Heart right ventricle (tissue), 16 donors: ENCODE results near the gene DBN1. TPM values are rescaled to one million over a fixed set of nuclear protein-coding genes. Genes with fewer than 3 reads are reported as not detected.

Source experiments
- ATAC-seq, 8 donors: fragments of 200-7000 bp; cut with Tn5 transposase; one replicate each; pipeline ENCODE4 v1.9.1; 2020; ENCODE audit warnings: mild to moderate bottlenecking in 8 of 8, moderate library complexity in 8 of 8, moderate number of reproducible peaks in 1 of 8
- DNase-seq, 2 donors: peaks; one replicate each; pipeline ENCODE4 v3.0.0-alpha.2; 2020
- H3K27ac ChIP-seq, 10 donors: fragments of 200-600 bp; sonication (generic) in 2 of 10; one replicate each; pipeline versions ENCODE4 v1.5.0 to v1.8.0; 2020 to 2022; ENCODE audit warnings: mild to moderate bottlenecking in 3 of 10
- H3K27me3 ChIP-seq, 7 donors: fragments of 200-600 bp; one replicate each; pipeline ENCODE4 v1.8.0; 2021 to 2022; ENCODE audit warnings: mild to moderate bottlenecking in 2 of 7
- H3K36me3 ChIP-seq, 9 donors: fragments of 200-600 bp; sonication (generic) in 1 of 9; one replicate each; pipeline versions ENCODE4 v1.5.0 to v1.8.0; 2020 to 2022; ENCODE audit warnings: mild to moderate bottlenecking in 2 of 9
- H3K4me1 ChIP-seq, 9 donors: fragments of 200-600 bp; sonication (generic) in 1 of 9; one replicate each; pipeline versions ENCODE4 v1.5.0 to v1.8.0; 2020 to 2022; ENCODE audit warnings: mild to moderate bottlenecking in 4 of 9
- H3K4me3 ChIP-seq, 10 donors: fragments of 200-600 bp; sonication (generic) in 2 of 10; one replicate each; pipeline versions ENCODE4 v1.5.0 to v1.8.0; 2020 to 2022; ENCODE audit warnings: mild to moderate bottlenecking in 7 of 10, moderate library complexity in 2 of 10
- H3K9me3 ChIP-seq, 11 donors: fragments of 200-600 bp in 10 of 11; sonication (generic) in 2 of 11; one replicate each; pipeline versions ENCODE4 v1.5.0 to v1.8.0; 2013 to 2022; ENCODE audit warnings: mild to moderate bottlenecking in 2 of 11, control low read depth in 1 of 11, moderate library complexity in 1 of 11
- CTCF ChIP-seq, 9 donors: fragments of 200-600 bp; sonication (generic) in 2 of 9; IDR thresholded peaks; one replicate each; pipeline versions ENCODE4 v1.5.0 to v1.8.0; 2021 to 2022; ENCODE audit warnings: antibody characterized with exemption in 9 of 9, mild to moderate bottlenecking in 5 of 9, moderate library complexity in 1 of 9
- WGBS, 2 donors: extraction: QIAGEN DNeasy Blood & Tissue Kit; methylation state at CpG; one replicate each; pipeline ENCODE4 v1.1.7; 2013; ENCODE audit warnings: inconsistent platforms in 1 of 2; 5-methylcytosine and 5-hydroxymethylcytosine counted together
- intact Hi-C, 10 donors: fragments of 100-400 bp; cut with DNase I; formaldehyde crosslinking; loops; one replicate each; pipeline versions ENCODE4 v1.11.1 to v1.14.2; 2022
- polyA plus RNA-seq, 2 donors: library from polyadenylated mRNA; stranded (reverse); fragments of 200-250 nt; gene quantifications; one replicate each; pipeline ENCODE4 v1.2.3, GENCODE V29; 2013
- total RNA-seq, 10 donors: library from RNA; stranded (reverse); fragmentation: NEBNext Ultra II Directional in 3 of 10; extraction: Animal tissue kit (Norgen Biotek cat#: 25700) in 3 of 10; gene quantifications; one replicate each; pipeline versions ENCODE4 v1.2.1 to v1.2.4, GENCODE V29; 2021 to 2023
- donor health status: Arrhythmogenic right ventricular cardiomyopathy.
- donor health status: ischemic (EF 13 %, LVEDD 7.1; RV severe dilation, severe dysfunction).
- donor health status: healthy with polysubstance abuse.
- donor health status: DM: no; HTN: yes; CAD: no.
- donor health status: DM: no; HTN: no; CAD: no.
- donor health status: ischemic (EF 25% LVEDD 6.9; RV normal size, moderate dysfunction).
- donor health status: ischemic (EF 25% LVEDD 5.7; RV mildly dilated, moderate dysfunction).
- donor health status: healthy.
- donor health status: DM: yes; HTN: yes; CAD: no.
- donor health status: Ischemic cardiomyopathy.
- donor health status: ischemic (EF 35%, LVEDD 5.7; RV mildly dilated, moderate dysfunction).
- donor health status: nonischemic (EF 11% LVEDD 7.7; RV severe dilation, severe dysfunction).
- donor health status: DM: yes; HTN: yes; CAD: no.
- donor health status: PGD.
- donor health status: ischemic (EF 29% LVEDD 5.4; RV normal size, mild dysfunction).
- donor health status: nonischemic (EF 23%, LVEDD 6.1; RV moderate dilation, normal function).

The DBN1 gene
- total and polyA plus RNA-seq, 12 donors = 13.1 to 52.9 (median 19.4) TPM

GRCh38 chr5:177448244-177448950, 25.0 kb downstream of the DBN1 start:
- no peak overlapping the region for H3K27ac ChIP-seq
- no peak for TF ChIP-seq CTCF (IDR thresholded peaks at IDR 0.05)
- intact Hi-C loops = no loop called here
- peaks cover 13 to 40% (median 29%) of the 10 kb centered on the region in 9 donors for H3K4me1 ChIP-seq
- no peak for DNase-seq
- no peaks in the 10 kb centered on the region for H3K36me3 ChIP-seq
- no peak for ATAC-seq
- no peaks in the 10 kb centered on the region for H3K9me3 ChIP-seq
- 67 to 77% methylated on average over 6 of the region's 6 CpGs for WGBS, 2 donors
- H3K4me3 ChIP-seq = no peak overlapping the region
- peaks cover 0 to 53% (median 2%) of the 10 kb centered on the region in 7 donors for H3K27me3 ChIP-seq

DNA sequence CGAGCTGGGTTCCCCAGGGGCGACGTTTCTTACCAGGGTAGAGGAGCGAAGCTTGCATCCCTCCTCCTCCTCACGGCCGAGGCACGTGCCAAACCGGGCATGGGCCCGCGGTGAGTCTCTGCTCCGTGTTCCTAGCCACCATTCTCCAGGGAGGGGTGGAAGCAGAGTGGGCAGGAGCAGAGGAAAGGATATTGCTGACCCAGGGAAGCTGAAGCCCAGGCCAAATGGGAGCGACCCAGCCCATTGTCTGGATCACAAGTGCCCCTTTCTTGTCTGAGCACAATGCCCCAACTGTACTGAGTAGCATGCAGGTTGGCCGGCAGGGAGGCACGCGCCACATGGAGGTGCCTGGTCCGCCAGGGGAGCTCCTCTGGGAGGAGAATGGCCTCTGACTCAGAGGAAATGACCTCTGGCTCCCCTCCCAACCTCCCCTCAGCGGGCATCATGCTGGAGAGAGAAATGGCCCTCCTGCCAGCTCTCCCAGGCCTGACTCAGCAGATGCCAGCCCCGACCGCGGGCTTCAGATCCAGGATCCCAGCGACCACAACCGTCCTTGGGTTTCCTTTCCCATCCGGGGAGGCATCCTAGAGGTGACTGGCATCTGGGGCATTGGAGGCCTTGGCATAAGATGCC, 25.7 kb downstream of the DBN1 start:
- peaks cover 13 to 36% (median 28%) of the 10 kb centered on the region in 9 donors for H3K4me1 ChIP-seq
- TF ChIP-seq CTCF (IDR thresholded peaks at IDR 0.05) = peak in 1 of 9 donors; percentile 13
- H3K9me3 ChIP-seq = no peaks in the 10 kb centered on the region
- peaks cover 0 to 5% (median 0%) of the 10 kb centered on the region in 9 donors for H3K36me3 ChIP-seq
- peak; percentile 20 to 82 (median 64) for ATAC-seq
- DNase-seq = peak; percentile 60 to 66
- peak overlapping the region in 7 of 10 donors; percentile 58 to 73 (median 62) for H3K4me3 ChIP-seq
- H3K27me3 ChIP-seq = peaks cover 0 to 50% (median 2%) of the 10 kb centered on the region in 7 donors
- intact Hi-C loops = loop anchor here in 1 of 10 donors (2.0 kb wide), 1 partner anchor 15 kb away; no protein-coding TSS in a partner anchor
- WGBS, 2 donors = 10% methylated on average over 23 of the region's 23 CpGs
- peak overlapping the region in 2 of 10 donors; percentile 4 to 25 for H3K27ac ChIP-seq

DNA sequence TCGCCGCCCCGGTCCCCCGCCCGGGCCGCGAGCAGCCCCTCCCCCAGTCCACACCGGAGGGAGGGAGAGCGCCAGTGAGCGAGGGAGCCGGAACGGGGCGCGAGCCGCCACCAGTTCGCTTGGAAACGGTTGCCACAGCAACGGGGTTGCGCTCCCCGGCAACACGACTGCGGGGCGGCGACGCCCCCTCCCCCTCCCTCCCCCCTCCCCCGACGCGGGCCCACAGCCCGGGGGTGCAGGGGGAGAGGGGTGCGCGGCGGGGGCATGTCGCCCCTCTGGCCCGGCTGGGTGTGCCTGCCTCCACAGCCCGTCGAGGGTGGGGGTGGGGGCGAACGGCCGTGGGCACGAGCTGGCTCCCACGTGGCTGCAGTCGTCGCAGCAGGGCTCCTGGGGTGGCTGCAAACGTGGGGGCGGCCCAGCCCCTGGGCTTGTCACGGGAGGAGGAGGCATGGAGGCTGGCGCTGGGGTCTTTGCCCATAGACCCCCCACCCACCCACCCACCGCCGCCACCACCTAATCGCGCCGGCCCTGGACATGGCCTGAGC, 26.3 kb downstream of the DBN1 start:
- H3K4me1 ChIP-seq = peaks cover 13 to 36% (median 25%) of the 10 kb centered on the region in 9 donors
- no peak for DNase-seq
- WGBS, 2 donors = 0 to 1% methylated on average over 34 to 48 of the region's 52 CpGs
- H3K9me3 ChIP-seq = no peaks in the 10 kb centered on the region
- intact Hi-C loops = loop anchor here in 1 of 10 donors (2.0 kb wide), 1 partner anchor 14 kb away; no protein-coding TSS in a partner anchor
- peak overlapping the region in 4 of 10 donors; percentile 25 to 68 (median 54) for H3K27ac ChIP-seq
- no peak for TF ChIP-seq CTCF (IDR thresholded peaks at IDR 0.05)
- peaks cover 0 to 11% (median 0%) of the 10 kb centered on the region in 9 donors for H3K36me3 ChIP-seq
- peak overlapping the region; percentile 50 to 74 (median 61) for H3K4me3 ChIP-seq
- peak in 5 of 8 donors; percentile 4 to 23 (median 7) for ATAC-seq
- H3K27me3 ChIP-seq = peaks cover 0 to 47% (median 2%) of the 10 kb centered on the region in 7 donors
